8988T (cell line): ENCODE measurements around the gene ATP4B.

Experiments used
- DNase-seq: peaks from one replicate; pipeline ENCODE4 v3.0.0; 2011

ATP4B gene

DNA sequence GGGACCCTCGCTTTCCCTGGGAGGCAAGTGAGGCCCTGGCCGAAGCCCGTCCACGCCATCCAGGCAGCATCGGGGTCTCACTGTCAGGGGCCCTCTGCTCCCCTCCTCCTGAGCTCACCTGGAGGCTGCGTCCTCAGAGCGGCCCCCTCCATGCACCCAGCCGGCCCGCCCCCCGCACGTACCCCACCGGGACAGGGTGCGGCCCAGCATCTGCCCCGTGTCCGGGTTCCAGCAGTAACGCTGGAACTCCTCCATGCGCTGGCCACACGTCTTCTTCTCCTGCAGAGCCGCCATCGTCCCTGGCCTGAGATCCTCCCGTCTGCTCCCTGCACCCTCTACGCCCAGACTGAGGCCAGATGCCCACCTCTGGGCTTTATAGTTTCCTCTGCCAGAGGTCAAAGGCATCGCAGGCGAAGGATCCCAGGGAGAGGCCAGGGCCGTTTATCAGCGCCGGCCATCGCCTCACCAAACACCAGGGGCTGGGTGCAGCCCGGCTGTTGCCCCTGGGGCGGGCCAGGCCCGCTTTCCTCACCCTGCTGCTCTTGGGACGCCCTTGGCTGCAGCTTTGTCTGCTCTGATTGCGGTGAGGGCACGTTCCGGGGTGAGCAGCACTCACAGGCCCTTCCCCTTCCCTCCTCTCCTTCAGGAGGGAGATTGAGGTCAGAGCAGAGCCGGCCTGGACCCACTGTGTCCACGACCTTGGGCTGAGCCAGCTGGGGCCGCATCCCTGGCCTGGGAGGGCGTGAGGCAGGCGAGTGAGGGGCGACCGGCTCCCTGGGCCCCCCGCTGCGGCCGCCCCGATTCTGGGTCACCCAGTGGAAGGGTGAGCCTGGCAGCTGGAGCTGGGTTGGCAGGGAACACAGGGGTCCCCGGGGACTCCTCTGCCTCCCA lies at the start of gene ATP4B:
Gene ATP4B, minus strand, starts transcription at position 348 of the 891 bp plus-strand sequence. Its CDS starts 54 bp downstream, at position 294.
- no peak for DNase-seq

DNA sequence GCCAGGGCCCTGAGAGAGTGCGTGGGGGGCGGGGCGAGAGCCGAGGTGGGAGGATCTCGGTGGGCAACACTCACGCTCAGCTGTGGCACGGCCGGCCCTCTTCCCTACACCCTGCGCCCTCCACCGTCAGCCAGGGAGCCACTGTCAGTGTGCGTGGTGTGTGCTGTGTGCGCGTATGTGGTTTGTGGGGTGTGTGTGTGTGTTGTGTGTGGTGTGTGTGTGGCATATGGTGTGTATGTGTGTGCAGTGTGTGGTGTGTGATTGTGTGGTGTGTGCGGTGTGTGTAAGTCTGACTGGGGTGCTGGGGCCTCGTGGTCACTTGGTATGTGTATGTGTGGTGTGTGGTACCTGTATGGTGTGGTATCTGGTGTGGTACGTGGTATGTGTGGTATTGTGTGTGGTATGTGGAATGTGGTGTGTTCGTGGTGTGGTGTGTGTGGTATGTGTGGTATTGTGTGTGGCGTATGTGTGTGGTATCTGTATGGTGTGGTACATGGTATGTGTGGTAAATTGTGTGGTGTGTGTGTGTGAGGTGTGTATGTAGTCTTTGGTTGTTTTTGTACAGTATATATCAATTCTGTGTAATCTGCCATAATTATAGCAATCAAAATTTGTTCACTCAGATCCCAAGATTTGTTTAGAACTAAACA lies 14.1 kb upstream of the ATP4B start:
- no peak for DNase-seq

DNA sequence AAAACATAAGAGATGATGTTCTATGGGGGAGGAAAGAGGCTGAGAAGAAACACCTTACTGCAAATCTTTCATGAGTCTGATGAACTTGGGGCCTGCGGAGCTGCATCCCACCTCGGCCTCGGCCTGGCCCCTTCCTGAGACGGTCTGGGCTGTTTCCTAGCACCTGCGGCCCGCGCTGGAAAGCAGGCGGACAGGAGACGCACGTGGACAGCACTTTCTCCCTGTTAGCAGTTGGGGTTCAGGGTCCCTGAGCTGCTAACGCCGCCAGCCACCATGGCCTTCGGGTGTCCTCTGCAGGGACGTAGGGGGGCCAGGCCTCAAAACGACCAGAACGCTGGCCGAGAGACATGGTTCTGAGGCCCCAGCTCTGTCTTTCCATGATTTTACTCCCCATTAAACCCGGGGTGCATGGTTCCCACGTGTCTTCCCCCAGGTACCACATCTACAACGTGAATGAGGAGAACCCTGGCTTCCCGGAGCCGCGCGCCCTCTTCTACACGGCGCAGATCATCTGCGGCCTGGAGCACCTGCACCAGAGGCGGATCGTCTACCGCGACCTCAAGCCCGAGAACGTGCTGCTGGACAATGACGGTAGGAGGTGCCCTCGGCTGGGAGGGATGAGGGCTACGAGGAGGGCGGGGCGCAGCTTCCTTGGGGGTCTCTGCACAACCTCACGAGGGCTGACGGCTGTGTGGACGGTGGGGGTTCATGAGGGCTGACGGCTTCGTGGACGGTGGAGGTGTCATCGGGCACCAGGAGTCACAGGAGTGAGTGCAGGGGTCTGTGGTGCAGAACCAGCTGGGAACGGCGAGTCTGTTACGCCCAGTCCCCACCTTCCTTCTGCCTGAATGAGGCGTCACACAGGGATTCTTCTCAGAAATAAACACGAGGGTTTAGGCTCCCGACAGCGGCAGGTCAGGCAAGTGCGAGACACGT lies 13.3 kb upstream of the ATP4B start:
- DNase-seq = no peak

DNA sequence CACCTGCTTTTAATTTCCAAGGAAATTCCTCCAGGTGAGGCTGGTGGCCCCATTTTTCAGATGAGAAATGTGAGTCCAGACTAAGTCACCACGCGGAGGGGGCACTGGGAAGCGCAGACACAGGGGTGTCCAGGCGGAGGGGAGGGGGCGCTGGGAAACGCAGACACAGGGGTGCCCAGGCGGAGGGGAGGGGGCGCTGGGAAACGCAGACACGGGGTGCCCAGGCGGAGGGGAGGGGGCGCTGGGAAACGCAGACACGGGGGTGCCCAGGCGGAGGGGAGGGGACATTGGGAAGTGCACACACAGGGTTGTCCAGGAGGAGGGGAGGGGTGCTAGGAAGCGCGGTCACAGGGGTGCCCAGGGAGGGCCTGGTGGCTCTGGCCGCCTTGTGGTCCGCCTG lies 12.5 kb upstream of the ATP4B start:
- DNase-seq = no peak

DNA sequence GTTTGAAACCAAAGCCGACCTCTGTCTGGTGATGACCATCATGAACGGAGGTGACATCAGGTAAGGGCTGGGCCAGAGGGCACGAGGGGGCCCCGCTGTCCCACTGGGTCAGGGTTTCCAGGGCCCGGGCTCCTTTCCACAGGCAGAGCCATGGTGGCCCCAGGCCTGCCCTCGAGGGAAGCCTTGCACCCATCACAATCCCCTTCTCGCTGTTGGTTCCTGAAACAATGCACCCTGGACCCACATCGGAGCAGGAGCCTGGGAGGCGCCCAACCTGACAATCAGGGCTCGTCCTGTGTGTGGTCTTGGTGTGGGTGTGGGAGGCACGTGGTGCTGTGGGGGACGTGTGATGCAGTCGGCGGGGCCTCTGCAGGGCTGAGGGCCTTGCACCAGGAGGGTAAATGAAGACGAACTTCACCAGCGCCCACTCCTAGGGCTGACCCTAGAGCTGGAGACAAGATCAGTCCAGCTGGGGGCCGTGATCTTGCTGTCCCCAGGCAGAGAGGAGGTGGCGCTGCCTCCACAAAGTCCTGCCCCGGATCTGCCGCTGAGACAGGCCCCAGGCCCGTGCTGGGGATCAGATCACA lies 11.8 kb upstream of the ATP4B start:
- DNase-seq = no peak

DNA sequence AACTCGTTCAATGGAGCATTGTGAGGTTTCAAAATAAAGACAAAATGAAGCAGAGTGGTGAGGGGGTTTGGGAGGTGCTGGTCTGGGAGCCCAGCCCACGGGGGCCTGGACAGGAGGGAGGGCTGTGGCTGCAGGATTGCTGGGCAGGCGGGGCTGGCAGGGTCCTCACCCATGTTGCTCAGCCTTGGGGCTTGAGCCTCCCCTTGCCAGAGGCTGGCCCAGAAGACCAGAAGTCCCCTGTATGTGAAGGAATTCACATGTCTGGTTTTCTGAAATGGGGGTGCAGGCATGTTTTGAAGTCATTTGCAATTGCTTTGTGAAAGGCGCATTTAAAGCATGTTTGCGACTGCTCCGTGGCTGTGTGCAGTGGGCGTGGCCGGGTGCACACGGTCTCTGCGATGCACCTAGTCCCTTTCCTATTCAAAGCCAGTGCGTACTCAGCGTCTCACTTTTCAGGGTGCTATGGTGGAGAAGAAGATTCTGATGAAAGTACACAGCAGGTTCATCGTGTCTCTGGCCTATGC lies 11.3 kb upstream of the ATP4B start:
- no peak for DNase-seq

DNA sequence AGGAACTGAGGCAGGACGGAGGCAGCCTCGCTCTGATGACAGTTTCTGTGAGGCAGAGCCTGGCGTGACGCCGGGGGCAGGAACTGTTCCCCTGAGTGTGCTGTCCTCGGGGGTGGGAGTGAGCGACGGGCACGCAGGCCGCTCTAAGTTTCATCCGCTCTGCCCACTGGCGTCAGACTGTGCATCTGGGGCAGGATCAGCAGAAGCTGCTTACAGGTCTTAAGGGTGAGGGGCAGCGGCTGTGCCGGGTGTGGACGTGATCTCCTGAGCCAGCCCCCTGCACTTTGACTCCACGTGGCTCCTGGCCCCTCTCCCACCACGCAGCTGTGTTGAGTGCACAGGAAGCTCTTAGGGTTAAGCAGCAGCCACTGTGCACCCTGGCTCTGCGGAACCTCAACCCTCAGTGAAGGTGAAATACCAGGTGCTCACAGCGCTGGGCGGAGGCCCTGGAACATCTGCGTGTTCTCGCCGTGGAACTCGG lies 10.5 kb upstream of the ATP4B start:
- no peak for DNase-seq

DNA sequence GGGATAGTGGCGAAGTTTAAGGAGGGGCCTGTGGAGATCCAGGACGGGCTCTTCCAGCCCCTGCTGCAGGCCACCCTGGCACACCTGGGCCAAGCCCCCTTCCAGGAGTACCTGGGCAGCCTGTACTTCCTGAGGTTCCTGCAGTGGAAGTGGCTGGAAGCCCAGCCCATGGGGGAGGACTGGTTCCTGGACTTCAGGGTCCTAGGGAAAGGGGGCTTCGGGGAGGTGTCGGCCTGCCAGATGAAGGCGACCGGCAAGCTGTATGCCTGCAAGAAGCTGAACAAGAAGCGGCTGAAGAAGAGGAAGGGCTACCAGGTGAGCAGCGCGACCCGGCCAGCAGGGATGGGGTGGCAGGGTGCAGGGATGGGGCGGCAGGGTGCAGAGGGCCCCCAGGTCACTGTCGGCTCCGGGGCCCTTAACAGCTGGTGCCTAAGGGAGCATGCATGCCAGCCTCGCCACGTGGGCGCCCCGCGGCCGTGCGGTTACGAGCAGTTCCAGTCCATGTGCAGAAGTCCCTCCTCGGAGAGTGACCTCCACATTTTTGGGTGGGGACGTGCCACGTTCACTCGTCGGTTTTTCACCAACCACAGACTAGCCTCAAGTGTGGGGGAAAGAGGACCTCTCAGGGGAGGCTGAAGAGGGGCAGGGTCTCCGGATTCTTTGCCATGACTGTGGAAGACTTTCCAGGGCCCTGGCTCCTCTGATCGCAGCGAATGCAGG lies 9.9 kb upstream of the ATP4B start:
- DNase-seq = no peak

DNA sequence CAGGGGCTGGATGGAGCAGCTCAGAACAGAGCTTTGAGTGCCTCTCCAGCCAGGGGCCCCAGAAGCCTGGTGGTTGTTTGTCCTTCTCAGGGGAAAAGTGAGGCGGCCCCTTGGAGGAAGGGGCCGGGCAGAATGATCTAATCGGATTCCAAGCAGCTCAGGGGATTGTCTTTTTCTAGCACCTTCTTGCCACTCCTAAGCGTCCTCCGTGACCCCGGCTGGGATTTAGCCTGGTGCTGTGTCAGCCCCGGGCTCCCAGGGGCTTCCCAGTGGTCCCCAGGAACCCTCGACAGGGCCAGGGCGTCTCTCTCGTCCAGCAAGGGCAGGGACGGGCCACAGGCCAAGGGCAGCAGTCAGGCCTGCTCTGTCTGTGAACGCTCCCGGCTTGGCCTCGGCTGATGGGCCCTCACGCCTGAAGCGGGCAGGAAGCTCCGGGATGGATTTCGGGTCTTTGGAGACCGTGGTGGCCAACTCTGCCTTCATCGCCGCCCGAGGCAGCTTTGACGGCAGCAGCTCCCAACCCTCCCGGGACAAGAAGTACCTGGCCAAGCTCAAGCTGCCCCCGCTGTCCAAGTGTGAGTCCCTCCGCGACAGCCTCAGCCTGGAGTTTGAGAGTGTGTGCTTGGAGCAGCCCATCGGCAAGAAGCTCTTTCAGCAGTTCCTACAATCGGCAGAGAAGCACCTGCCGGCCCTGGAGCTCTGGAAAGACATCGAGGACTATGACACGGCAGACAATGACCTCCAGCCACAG lies 9.1 kb upstream of the ATP4B start, which contains the start of gene GRK1:
Gene GRK1, plus strand, starts transcription at position 269 of the 751 bp plus-strand sequence. Its CDS starts 168 bp downstream, at position 437.
- no peak for DNase-seq

DNA sequence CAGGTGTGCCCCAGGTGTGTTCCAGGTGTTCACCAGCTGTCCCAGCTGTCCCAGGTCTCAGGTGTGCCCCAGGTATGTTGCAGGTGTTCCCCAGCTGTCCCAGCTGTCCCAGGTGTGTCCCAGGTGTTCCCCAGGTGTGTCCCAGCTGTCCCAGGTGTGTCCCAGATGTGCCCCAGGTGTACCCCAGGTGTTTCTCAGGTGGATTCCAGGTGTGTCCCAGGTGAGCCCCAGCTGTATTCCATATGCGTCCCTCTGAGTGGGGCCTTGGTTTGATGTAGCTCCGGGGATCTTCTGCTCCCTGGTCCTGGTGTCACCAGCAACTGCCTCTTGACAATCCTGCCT lies 8.3 kb upstream of the ATP4B start:
- no peak for DNase-seq

DNA sequence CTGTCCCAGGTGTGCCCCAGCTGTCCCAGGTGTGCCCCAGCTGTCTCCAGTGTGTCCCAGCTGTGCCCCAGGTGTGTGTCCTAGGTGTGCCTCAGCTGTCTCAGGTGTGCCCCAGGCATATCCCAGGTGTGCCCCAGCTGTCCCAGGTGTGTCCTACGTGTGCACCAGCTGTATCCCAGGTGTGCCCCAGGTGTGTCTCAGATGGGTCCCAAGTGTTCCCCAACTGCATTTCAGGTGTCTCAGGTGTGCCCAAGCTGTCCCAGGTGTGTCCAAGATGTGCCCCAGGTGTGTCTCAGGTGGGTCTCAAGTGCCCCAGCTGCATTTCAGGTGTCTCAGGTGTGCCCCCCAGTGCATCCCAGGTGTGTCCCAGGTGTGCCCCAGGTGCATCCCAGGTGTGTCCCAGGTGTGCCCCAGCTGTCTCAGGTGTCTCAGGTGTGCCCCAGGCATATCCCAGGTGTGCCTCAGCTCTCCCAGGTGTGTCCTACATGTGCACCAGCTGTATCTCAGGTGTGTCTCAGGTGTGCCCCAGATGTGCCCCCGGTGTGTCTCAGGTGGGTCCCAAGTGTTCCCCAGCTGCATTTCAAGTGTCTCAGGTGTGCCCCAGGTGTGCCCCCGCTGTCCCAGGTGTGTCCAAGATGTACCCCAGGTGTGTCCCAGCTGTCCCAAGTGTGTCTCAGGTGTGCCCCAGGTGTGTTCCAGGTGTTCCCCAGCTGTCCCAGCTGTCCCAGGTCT lies 7.8 kb upstream of the ATP4B start:
- DNase-seq = no peak

DNA sequence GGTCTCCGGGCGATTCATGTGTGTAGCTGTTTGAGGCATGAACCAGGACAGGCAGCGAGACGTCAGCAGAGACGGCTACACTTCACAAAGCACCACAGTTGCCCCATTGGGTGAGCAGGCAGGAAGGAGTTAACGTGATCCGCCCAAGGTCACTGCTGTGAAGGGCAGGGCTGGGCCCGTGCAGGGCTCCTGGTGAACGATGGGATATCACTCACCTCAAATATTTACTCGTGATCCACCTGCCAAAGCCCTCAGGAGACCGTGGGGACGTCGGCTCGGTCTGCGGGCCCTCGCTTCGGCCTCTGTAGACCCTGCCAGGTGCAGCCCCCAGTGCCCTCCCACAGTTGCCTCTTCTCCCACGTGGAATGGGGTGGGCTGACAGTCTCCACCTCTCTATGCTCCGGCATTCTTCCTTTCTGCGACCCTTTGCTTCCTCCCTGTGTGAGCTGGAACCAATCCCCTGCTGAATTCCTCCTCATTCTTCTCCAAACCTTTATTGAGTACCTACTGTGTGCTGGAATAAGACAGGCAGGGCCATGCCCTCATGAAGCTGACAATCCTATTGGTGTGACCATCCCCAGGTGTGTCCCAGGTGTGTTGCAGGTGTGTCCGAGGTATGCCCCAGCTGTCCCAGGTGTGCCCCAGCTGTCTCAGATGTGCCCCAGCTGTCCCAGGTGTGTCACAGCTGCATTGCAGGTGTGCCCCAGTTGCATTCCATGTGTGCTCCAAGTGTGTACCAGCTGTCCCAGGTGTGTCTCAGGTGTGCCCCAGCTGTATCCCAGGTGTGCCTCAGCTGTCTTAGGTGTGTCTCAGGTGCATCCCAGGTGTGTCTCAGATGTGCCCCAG lies 7.0 kb upstream of the ATP4B start:
- DNase-seq = no peak

DNA sequence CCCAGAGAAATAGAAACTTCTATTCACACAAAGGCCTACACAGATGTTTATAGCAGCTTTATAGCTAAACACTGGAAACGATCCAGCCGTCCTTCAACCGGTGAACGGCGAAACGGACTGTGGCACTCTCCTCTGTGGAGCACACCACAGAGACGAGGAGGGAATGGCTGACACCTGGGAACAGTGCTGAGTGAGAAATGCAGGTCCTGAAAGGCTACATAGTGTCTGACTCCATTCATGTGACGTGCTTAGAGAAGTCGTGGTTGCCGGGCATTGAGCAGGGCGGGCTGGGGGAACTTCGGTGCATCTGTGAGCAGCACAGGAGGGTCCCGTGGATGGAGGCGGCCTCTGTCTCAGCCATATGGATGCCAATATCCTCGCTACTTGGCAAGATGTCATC lies 5.9 kb upstream of the ATP4B start:
- DNase-seq = no peak

DNA sequence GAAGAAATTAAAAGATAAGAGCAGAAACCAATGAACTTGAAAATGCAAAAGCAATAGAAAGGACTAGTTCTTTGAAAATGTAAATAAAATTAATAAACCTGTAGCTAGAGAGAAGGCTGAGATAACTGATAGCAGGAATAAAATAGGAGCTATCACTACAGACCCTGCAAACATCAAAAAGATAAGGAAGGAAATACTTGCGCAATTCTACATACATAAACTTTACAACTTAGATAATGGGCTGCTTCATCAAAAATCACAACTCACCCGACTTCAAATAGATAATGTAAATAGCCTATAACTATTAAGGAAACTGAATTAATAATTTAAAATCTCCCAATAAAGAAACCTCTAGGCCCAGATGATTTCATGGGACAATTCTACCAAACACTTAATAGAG lies 3.5 kb upstream of the ATP4B start:
- no peak for DNase-seq

DNA sequence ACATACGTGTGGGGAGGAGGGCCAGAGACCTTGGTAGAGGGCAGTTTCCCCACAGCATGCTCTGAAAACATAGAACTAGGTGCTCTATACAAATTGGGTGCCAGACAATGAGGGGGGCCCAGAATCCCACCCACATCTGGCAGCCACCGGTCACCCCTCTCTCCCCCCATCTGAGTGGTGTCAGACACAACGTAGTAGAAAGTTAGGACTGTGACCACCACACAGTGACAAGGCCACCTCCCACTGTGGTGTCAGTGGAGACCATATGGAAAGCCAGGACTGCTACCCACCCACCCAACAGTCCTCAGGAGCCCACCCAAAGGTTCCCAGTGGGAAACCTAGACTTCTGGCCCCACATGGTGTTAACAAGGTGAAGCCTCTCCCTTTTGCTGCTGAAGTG lies 2.1 kb upstream of the ATP4B start:
- DNase-seq = no peak

DNA sequence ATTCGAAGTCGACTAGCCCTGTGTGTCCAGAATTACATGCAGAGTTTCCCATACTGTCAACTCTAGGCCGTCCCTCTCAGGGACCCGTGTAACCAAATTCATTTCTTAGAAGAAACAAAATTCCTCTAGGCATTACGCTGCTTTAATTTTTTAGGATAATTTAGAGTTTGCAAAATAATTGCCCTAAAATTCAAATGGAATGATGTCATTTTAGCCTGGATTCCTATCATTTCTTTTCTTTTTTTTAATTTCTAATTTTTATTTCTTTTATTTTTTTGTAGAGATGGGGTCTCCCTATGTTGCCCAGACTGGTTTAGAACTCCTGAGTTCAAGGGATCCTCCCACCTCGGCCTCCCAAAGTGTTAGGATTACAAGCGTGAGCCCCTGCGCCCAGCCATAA lies 1.3 kb upstream of the ATP4B start:
- no peak for DNase-seq

DNA sequence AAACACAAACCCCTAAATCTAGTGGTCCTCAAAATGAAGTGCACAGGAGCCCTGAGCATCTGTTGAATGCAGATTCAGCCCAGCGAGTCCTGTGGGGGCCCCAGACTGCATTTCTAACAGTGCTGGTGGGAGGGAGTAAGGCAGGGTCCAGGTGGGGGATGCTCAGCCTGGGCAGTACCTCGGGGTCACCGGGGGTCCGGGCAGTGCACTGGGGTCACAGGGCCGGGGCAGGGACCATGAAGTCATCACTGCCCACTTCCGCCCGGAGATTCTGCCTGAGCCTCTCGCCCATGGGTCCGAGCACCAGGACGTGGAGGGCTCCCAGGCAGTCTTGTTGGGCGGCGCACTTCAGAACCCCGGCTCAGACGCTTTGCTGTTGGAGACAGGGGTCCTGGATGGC lies 838 bp upstream of the ATP4B start:
- DNase-seq = no peak

DNA sequence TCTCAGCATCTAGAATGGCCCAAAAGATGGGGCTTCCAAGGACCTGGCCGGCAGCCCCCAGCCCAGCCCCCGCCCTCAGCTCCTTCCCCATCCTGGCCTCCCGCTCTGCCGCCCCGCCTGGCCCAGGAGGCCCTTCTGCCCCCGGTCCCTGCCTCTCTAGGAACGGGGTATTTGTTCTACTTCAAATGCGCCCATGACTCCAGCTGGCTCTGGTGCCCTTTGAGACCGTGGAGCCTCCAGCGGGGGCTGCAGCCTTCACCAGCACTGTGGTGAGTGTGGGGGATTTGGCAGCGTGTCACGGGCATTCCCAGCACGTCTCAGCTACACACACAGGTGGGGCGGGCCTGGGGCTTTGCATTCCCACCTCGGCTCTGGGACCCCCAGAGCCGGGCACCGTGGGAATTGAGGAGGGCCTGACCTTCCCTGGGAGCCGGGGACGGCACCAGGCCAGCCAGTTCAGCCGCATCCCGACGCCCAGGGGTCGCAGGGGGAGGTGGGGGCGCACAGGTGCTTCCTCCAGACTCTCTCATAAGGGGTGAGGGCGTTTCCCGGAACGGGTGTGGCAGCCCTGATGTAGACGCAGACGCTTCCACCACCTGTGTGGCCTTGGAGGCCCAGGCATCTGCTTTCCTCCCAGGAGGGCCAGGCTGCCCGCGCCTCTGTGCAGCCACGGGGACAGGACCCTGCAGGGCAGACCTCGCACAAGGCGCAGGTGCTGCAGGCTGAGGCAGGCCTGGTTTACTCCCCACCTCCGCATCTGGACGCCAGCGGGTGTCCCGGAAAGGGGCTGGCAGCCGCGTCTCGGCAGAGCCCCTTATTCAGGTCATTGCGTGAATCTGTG lies 947 bp downstream of the ATP4B start:
- DNase-seq = no peak
